Fibroblast of upper back skin (primary cell): ENCODE data around the gene RPS6KA3.

ENCODE experiments used
- DNase-seq: peaks from one replicate; pipeline ENCODE4 v3.0.0-alpha.2; 2013

RPS6KA3 gene

GRCh38 chrX:20266810-20267606 is at the start of gene RPS6KA3:
RPS6KA3 (minus strand) TSS chrX:20266909; CDS start chrX:20266632, 277 bp downstream.
- peak; percentile 85 for DNase-seq

DNA sequence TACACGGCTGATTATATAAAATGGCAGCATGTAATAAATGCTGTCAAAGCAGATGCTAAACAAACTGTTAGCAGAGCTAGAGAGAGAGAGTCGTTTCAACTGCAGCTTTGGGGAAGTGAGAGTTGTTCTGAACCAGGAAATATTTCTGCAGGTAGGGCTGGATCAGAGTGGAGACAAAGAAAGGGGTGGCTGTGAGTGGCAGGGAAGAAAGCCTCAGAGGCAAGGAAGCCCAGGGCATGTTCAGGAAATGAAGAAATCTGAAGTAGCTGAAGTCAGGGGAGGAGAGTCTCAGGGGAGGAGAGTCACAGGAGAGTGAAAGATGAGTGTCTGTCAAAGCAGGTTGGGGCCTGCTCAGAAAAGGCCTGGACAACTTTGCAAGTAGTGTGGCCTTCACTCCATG is 48.4 kb upstream of the RPS6KA3 start:
- DNase-seq: no peak

DNA sequence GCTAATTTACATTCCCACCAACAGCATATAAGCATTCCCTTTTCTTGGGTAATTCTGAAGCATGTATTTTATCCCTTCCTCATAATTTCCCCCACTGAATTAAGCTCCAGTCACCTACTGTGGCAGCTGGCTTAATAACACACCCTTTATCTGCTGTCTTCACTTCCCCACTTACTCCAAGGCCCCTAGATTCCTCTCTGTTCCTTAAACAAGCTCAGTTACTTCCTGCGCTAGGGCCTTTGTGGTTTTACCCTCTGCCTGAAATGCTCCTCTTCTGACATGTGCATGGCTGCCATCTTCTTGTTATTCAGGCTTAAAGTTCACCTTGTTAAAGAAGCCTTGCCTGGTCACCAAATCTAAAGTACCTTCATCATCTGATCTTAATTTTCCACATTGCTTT is 47.2 kb upstream of the RPS6KA3 start:
- DNase-seq: no peak

DNA sequence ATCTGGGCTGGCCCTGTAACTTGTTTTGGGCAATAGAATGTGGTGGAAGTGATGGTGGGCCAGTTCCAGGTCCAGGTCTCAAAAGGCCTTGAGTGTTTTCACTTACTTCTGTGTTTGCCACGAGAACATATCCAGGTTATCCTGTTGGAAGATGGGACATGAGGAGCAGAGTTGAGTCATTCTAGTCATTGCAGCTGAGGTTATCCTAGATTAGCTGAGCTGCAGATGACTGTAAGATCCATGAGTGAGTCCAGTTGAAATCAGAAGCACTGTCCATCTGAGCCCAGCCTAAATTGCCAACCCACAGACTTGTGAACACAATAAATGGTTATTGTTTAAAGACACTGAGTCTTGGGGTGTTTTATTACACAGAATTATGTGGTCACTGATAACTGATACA is 45.3 kb upstream of the RPS6KA3 start:
- DNase-seq: no peak

GRCh38 chrX:20311505-20311904 is 44.8 kb upstream of the RPS6KA3 start:
- DNase-seq: no peak

DNA sequence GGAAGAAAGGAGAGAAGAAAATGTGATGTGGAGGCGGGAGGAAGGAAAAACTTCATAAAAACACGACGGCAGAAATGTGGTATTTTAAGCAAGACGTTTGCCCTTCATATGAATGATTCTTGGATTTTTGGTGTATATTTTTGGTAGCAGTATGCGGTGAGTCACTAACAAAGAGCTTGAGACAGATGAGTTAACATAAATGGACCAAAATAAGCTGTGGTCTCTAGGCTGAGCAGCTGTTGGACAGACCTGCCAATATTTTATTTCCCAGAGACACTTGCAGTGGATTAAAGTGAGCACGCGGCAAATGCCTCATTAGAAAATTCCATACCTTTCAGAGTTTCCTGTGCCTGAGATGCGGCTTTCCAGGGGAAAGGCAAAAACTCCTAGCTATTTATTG is 43.1 kb upstream of the RPS6KA3 start:
- DNase-seq: peak; percentile 77

DNA sequence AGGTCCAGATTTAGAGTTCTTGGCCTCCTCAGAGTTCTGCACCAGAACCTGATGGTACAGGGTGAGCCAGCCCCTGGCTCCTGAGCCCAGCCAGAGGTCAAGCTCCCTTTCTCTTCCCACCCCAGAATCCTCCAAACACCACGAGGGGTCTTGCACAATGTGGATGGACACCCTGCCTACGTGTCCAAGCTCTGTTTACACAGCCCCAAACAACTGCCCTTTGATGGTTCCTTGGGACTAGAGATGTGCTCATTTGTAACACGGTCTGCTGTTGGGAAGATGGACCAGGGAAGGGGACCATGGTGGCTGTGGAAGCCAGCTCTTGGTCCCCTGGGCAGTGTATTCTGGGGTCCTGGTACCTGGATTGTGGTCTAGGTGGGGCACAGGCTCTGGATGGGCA is 40.0 kb upstream of the RPS6KA3 start:
- DNase-seq: no peak

DNA sequence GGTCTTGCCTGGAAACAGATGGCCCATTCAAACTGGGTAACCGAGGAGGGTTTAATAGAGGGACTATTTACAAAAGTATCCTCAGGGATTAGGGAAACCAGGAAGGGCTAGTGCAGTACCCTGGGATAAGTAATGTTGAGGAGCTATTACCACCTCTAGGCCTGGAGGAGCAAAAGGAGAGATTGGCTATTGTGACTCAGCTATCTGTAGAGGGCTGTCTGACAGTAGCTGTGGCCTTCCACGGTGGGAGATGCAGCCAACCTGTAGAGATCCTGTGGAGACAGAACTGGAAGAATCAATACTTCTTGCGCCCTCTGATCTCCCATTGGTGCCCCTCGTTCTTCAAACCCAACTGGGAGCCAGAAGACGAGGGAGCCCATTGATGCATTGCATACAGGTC is 34.1 kb upstream of the RPS6KA3 start:
- DNase-seq: no peak

DNA sequence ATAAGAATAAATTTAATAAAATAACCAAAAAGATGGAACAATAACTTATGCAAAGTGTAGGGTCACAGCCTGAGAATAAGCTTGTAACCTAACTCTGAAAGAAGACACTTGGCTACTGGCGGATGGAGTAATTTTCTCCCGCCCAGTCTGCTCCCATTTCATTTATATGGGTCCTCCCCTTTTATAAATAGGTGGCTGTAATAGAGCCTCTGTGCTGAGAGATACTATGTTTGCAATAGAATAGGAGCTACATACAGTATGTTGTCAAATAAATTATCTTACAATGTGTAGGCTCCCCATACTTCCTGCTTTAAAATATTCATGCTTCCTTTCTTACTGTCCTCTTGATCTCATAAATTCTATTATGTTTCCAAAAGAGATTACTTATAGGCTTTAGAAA is 28.2 kb upstream of the RPS6KA3 start:
- DNase-seq: no peak

DNA sequence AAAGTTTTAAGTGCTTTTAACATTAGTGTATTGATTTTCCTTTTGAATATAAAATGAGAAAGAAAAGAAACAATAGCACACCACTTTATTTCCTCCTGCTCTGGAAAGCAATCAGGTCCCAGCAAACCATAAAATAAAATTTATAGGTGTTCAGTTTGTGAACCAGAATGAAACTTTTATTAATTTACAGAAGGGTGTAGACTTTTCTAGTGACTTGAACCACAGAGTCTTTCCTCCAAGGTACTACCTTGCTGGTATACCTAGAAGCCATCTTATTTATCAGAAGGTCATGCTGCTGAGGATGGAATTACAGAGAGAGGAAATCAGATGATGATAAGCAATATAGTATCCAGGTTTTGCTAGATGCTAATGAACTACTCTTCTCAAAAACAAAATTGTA is 27.6 kb upstream of the RPS6KA3 start:
- DNase-seq: no peak

- peak; percentile 35 for DNase-seq
Measured at GRCh38 chrX:20285511-20285910, 18.8 kb upstream of the RPS6KA3 start.

DNA sequence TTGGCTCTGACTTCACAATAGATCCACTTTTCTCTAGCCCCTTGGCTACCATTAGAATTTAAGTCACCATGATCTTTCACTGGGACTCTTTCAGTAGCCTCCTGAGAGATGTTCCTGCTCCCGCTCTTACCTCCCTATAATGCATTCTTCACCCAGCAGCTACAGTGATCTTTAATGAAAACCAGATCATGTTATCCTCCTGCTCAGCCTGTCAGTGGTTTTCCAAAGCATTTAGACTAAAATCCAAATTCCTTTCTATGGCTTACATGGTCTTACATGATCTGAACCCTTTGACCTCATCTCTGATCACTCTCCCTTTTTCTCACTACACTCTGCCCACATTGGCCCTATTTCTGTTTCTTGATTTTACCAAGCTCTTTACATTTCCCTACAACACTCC is 18.3 kb upstream of the RPS6KA3 start:
- DNase-seq: peak; percentile 69

GRCh38 chrX:20284444-20284843 is 17.7 kb upstream of the RPS6KA3 start:
- no peak for DNase-seq

DNA sequence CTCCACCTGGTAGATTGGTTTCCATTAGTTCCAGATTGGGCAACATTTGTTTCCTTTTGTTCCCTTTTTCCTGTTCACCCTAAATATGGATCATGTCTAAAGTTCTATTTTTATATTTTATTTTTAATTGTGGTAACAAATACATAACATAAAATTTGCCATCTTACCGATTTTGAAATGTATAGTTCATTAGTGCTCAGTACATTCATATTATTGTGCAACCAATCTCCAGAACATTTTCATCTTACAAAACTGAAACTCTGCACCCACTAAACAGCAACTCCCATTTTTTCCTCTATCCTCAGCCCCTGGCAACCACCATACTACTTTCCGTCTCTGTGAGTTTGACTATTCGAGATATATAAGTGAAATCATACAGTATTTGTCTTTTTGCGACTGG is 14.2 kb upstream of the RPS6KA3 start:
- no peak for DNase-seq

DNA sequence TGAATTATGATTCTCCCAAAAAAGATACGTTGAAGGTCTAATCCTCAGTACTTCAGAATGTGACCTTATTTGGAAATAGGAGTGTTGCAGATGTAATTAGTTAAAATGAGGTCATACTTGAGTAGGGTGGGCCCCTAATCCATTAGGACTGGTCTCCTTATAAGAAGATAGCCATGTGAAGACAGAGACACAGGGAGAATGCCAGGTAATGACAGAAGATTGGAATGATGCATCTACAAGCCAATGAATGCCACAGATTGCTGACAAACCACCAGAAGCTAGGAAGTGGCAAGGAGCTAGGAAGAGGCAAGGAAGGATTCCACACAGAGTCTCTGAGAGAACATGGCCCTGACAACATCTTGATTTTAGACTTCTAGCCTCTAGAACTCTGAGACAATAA is 7.4 kb upstream of the RPS6KA3 start:
- peak; percentile 61 for DNase-seq

DNA sequence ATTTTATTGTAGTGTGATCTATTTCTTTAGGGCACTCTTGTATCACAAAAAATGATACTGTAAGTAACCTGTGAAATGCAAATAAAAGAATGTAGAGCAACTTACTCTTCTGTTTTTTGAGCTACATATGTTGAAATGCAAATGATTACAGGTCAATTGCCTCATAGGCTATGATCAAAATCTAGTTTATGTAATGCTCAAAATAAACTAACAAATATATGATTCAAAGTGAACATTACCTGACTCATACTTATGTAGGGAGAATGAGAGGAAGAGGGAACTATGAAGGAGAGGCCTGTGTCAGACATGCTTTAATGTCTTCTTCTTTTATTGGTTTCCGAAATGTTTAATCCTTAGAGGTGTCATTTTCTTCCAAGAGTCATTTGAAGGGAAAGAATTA is 5.0 kb upstream of the RPS6KA3 start:
- no peak for DNase-seq

DNA sequence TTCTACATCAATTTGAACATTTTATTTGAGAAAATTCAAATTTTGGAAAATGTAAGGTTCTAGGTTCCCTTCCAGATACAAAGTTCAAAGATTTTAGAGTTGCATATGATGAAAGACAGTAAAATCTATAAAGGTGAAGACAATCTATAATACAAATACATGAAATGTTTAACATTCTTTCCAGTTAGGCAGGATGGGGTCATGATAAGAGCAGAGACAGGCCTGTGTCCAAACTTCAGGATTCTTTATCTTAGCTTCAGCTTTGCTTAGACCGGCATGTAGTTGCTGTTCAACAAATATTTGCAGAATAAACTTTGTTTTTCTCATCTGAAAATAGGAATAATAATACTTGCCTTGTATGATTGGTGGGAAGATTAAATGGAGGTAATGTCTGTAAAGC is 4.5 kb upstream of the RPS6KA3 start:
- DNase-seq: no peak

DNA sequence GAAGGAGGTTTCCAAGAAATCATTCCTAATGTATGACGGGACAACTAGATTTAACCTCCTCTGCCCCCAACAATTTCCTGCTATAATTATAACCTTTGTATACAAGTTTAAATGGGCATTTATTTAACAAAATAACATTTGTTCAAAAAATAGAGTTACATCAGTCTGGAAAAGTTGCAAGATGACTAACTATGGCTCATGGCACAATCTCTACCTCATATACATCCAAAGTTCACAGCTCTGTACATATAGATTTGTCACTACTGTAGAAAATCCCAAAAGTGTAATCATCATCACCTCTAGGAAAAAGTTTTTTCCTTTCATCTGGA is 3.8 kb upstream of the RPS6KA3 start:
- peak; percentile 24 for DNase-seq

DNA sequence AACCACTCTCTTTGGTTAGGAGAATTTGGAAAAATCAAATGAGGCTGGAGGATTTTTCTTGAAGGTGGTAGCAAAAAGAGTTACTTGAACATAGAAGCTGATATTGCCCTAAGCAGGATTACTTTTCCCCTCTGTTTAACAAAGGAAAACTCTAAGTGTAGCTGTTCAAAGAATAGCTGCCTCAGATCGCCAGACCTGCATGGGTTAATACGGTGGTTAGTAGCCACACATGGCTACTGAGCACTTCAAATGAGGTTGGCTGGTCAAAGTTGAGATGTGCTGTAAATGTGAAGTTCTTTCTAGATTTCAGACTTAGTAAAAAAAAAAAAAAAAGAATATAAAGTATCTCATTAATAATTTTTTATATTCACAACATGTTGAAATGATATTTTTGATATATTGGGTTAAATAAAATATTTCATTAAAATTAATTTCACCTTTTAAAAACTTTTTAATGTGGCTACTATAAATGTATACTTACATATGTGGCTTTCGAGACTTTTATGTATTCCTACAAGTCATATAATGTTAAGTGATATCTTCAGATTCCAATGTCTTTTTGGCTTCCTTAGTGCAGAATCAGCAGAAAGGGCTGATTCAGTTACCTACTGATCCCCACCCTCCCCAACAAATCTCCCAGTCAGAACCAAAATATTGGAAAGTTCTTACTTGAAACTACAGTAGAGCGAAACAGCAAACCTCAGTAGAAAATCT is 3.3 kb upstream of the RPS6KA3 start:
- no peak for DNase-seq

- peak; percentile 11 for DNase-seq
Measured at GRCh38 chrX:20267931-20268701, 1.4 kb upstream of the RPS6KA3 start.

DNA sequence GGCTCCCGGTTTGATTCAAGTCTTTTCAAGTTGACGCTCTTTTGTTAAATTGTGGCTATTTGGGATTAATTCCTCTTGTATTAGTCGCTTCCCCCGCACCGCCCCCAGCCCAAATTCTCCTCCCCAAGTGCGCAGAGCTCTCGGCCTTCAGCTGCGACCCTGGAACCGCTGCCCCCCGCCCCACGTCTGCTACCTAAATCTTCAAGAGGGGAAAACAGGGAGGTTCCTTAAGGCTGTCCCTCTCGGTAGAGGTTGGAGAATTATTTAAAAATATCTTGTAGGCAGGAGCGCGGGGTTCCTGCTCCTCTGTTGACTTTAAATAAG is 860 bp upstream of the RPS6KA3 start:
- DNase-seq: no peak

DNA sequence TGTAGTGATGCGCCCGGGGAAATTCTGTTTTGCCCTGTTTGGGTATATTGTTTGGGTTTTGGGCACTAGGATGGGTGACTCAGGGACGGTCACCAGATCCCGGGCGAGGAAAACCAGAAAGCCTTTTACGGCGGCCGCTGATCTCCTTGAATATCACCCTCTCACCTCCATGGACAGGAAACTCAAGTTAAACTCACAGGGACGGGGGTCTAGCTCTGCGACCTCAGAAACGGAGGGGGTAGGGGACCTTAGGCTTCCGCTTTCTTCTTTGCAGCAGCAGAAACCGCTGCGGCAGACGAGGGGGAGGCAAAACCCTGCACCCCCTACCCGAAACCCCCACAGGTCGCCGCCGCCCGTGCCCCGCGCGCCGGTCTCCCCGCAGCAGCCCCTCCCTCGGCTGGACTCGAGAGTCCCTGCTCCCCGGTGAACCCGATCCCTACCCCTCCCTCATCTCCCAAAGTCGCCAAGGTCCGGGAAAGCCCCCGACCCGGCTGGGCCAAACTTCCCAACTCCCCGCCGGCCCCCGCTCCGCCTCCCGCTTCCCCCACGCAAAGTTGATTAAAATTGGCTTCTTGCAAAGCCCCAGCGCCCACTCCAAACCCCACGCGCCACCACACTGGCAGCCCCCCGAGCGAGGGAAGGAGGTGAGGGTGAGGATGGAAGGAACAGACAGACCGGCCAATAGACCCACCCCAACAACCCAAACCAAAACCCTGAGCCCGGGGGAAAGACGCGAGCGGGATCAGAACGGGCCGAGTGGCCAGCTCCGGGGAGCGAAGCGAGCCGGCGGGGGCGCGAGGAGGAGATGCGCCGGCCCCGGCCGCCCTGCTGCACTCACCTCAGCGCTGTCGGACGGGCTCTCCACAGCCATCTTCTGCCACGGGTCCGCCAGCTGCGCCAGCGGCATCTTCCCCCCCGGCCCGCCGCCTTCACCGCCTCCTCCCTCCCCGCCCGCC is 705 bp downstream of the RPS6KA3 start:
- peak; percentile 4 for DNase-seq

DNA sequence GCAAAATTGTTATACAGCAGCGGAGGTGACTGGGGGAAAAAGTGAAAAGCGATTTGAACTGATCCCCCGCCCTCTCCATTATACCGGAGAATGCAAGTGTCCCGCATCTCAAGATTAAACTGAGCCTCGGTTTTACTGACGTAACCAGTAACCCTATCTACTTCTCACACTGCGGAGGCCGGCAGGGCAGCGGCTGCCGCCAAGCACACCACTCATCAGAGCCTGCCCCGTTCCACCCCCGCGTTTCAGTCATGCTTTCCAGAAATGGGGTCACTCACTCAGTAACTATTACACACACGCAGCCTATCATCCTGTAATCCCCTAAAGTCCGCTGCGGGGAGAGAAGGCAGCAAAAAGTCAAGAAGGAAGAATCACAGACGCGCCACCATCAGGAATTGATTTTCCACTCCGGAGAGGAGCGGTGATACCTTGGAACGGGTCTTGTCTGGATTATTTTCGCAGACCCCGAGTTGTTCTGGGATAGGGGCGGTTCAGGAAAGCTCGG is 1.4 kb downstream of the RPS6KA3 start:
- DNase-seq: peak; percentile 68
